ENCODE data around the gene NKX6-2.

Gene NKX6-2

GRCh38 chr10:132790934-132791829 is 5.2 kb upstream of the NKX6-2 start:
- ATAC-seq (ENCODE audit: low read depth): no peak
- no peaks in the 10 kb centered on the region for H3K9me3 ChIP-seq (ENCODE audit: severe bottlenecking)
- H3K4me3 ChIP-seq (ENCODE audit: severe bottlenecking): no peak overlapping the region
- no peaks in the 10 kb centered on the region for H3K4me1 ChIP-seq (ENCODE audit: insufficient read depth, poor library complexity, severe bottlenecking)
- peaks cover 51% of the 10 kb centered on the region for H3K27me3 ChIP-seq (ENCODE audit: insufficient read depth, poor library complexity, severe bottlenecking)
- no peak for DNase-seq (ENCODE audit: low spot score)
- TF ChIP-seq CTCF (IDR thresholded peaks at IDR 0.05; ENCODE audit: poor library complexity, severe bottlenecking): no peak
- no peak overlapping the region for H3K27ac ChIP-seq (ENCODE audit: poor library complexity, severe bottlenecking)
- no peaks in the 10 kb centered on the region for H3K36me3 ChIP-seq (ENCODE audit: low read depth)

GRCh38 chr10:132790470-132790869 is 4.5 kb upstream of the NKX6-2 start:
- Histone ChIP-seq H3K4me3 (ENCODE audit: severe bottlenecking) (no peak overlapping the region), H3K4me1 (ENCODE audit: insufficient read depth, poor library complexity, severe bottlenecking) (no peaks in the 10 kb centered on the region), H3K36me3 (ENCODE audit: low read depth) (no peaks in the 10 kb centered on the region), H3K27ac (ENCODE audit: poor library complexity, severe bottlenecking) (no peak overlapping the region), H3K9me3 (ENCODE audit: severe bottlenecking) (no peaks in the 10 kb centered on the region), H3K27me3 (ENCODE audit: insufficient read depth, poor library complexity, severe bottlenecking) (peaks cover 51% of the 10 kb centered on the region)
- no peak for TF ChIP-seq CTCF (IDR thresholded peaks at IDR 0.05; ENCODE audit: poor library complexity, severe bottlenecking)
- ATAC-seq (ENCODE audit: low read depth) (no peak; the same call in 2 of the 3 replicates), DNase-seq (ENCODE audit: low spot score) (no peak)

GRCh38 chr10:132789659-132790148 is 3.8 kb upstream of the NKX6-2 start:
- ATAC-seq (ENCODE audit: low read depth) (no peak), DNase-seq (ENCODE audit: low spot score) (no peak)
- Histone ChIP-seq H3K4me3 (ENCODE audit: severe bottlenecking) (no peak overlapping the region), H3K27ac (ENCODE audit: poor library complexity, severe bottlenecking) (no peak overlapping the region), H3K36me3 (ENCODE audit: low read depth) (no peaks in the 10 kb centered on the region), H3K27me3 (ENCODE audit: insufficient read depth, poor library complexity, severe bottlenecking) (peaks cover 57% of the 10 kb centered on the region), H3K4me1 (ENCODE audit: insufficient read depth, poor library complexity, severe bottlenecking) (no peaks in the 10 kb centered on the region), H3K9me3 (ENCODE audit: severe bottlenecking) (no peaks in the 10 kb centered on the region)
- TF ChIP-seq CTCF (IDR thresholded peaks at IDR 0.05; ENCODE audit: poor library complexity, severe bottlenecking): no peak

GRCh38 chr10:132788831-132789219 is 2.9 kb upstream of the NKX6-2 start:
- no peak for ATAC-seq (ENCODE audit: low read depth)

More at GRCh38 chr10:132788831-132789219, 2.9 kb upstream of the NKX6-2 start:
- no peaks in the 10 kb centered on the region for H3K4me1 ChIP-seq (ENCODE audit: insufficient read depth, poor library complexity, severe bottlenecking)
- peak; percentile 1 for TF ChIP-seq CTCF (IDR thresholded peaks at IDR 0.05; ENCODE audit: poor library complexity, severe bottlenecking)
- no peak for DNase-seq (ENCODE audit: low spot score)
- no peaks in the 10 kb centered on the region for H3K9me3 ChIP-seq (ENCODE audit: severe bottlenecking)
- no peak overlapping the region for H3K4me3 ChIP-seq (ENCODE audit: severe bottlenecking)
- no peak overlapping the region for H3K27ac ChIP-seq (ENCODE audit: poor library complexity, severe bottlenecking)
- H3K27me3 ChIP-seq (ENCODE audit: insufficient read depth, poor library complexity, severe bottlenecking): peaks cover 65% of the 10 kb centered on the region
- H3K36me3 ChIP-seq (ENCODE audit: low read depth): no peaks in the 10 kb centered on the region
